BE2C (cell line): Measurements from ENCODE around the gene DAW1.
"Not testable (repeated sequence)": the region's sequence is repeated elsewhere in the genome, so short reads cannot be mapped to it uniquely, and the experiment has no call there.

ENCODE experiments used
- DNase-seq: peaks from one replicate; pipeline ENCODE4 v3.0.0-alpha.2; 2020
- H3K27me3 ChIP-seq: fragments of 250-450 bp; sonication (Bioruptor Pico); 2 replicates; pipeline ENCODE4 v1.5.1; 2020; ENCODE audit warnings: mild to moderate bottlenecking
- H3K36me3 ChIP-seq: fragments of 250-450 bp; sonication (Bioruptor Pico); 2 replicates; pipeline ENCODE4 v1.5.1; 2020; ENCODE audit warnings: mild to moderate bottlenecking
- H3K4me1 ChIP-seq: fragments of 250-450 bp; sonication (Bioruptor Pico); 2 replicates; pipeline ENCODE4 v1.5.1; 2020
- H3K4me3 ChIP-seq: 2 replicates; pipeline ENCODE4 v1.5.1; 2011; ENCODE audit warnings: low read depth, low read length
- H3K9me3 ChIP-seq: fragments of 250-450 bp; sonication (Bioruptor Pico); 2 replicates; pipeline ENCODE4 v1.5.1; 2020
- TF ChIP-seq, protein P1 (sequence below): IDR thresholded peaks from 2 replicates; pipeline ENCODE4 v1.5.1; 2012; ENCODE audit warnings: mild to moderate bottlenecking, low read depth, low read length

The DAW1 gene

DNA sequence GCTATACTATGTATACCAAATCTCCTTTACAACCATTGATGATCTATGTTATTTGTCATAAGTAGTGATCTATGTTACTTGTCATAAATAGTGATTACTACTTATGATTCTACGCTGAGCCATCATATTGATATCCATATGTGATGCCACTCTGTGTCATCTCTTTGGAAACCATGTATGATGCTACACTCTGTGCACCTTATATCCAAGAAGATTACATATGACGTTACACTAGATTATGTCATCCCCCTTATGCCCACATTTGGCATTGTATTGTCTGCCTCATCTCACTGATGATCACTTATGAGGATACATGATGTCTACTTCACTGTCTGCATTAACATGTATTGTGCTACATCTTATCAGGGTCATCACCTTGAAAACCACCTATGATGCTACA lies 42.9 kb downstream of the DAW1 start:
- no peaks in the 10 kb centered on the region for H3K4me1 ChIP-seq
- H3K4me3 ChIP-seq, result no peak overlapping the region
- no peaks in the 10 kb centered on the region for H3K27me3 ChIP-seq
- TF ChIP-seq, protein P1, sequence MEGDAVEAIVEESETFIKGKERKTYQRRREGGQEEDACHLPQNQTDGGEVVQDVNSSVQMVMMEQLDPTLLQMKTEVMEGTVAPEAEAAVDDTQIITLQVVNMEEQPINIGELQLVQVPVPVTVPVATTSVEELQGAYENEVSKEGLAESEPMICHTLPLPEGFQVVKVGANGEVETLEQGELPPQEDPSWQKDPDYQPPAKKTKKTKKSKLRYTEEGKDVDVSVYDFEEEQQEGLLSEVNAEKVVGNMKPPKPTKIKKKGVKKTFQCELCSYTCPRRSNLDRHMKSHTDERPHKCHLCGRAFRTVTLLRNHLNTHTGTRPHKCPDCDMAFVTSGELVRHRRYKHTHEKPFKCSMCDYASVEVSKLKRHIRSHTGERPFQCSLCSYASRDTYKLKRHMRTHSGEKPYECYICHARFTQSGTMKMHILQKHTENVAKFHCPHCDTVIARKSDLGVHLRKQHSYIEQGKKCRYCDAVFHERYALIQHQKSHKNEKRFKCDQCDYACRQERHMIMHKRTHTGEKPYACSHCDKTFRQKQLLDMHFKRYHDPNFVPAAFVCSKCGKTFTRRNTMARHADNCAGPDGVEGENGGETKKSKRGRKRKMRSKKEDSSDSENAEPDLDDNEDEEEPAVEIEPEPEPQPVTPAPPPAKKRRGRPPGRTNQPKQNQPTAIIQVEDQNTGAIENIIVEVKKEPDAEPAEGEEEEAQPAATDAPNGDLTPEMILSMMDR, result no peak
- no peaks in the 10 kb centered on the region for H3K36me3 ChIP-seq
- DNase-seq, result no peak
- no peaks in the 10 kb centered on the region for H3K9me3 ChIP-seq

DNA sequence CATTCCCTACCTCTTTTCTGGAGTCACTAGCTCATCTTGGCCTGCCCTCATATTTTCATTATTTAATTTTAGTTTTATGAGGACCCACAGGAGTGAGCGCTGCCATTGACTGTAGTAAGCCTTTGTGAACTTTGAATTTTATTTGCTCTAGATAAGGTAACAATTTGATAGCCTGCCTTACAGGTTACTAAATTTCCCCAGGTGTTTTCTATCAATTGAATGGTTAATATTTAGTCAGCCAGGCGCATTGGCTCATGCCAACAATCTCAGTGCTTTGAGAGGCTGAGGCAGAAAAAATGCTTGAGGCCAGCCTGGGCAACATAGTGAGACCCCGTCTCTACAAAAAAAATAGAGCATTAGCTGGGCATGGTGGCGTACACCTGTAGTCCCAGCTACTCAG lies 50.2 kb downstream of the DAW1 start:
- no peak for DNase-seq
- Histone ChIP-seq H3K4me1 (no peaks in the 10 kb centered on the region), H3K4me3 (no peak overlapping the region), H3K27me3 (no peaks in the 10 kb centered on the region), H3K36me3 (no peaks in the 10 kb centered on the region), H3K9me3 (no peaks in the 10 kb centered on the region; the same call in 1 of the 2 replicates)
- TF ChIP-seq, protein P1, result no peak

DNA sequence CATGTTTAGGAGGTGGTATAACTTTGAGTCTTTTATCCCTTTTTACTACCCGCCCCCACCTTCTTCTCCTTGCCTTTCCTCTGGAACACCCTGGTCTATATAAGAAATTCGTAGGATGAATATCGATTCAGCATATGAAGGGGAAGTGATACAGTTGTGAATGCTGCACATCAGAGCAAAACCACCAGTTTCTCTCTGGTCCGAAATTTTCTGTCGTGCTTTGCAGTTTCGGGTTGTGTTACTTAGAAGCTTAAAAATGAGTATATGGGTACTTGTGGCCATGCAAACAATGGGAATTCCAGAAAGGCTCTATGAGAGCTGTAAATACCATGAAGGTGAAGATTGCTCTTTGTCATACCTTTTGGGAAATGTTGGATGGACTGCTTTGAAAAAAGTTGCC lies 60.6 kb downstream of the DAW1 start:
- Histone ChIP-seq H3K27me3 (no peaks in the 10 kb centered on the region), H3K4me1 (no peaks in the 10 kb centered on the region), H3K9me3 (no peaks in the 10 kb centered on the region), H3K4me3 (no peak overlapping the region), H3K36me3 (no peaks in the 10 kb centered on the region)
- DNase-seq, result no peak
- TF ChIP-seq, protein P1, result no peak

DNA sequence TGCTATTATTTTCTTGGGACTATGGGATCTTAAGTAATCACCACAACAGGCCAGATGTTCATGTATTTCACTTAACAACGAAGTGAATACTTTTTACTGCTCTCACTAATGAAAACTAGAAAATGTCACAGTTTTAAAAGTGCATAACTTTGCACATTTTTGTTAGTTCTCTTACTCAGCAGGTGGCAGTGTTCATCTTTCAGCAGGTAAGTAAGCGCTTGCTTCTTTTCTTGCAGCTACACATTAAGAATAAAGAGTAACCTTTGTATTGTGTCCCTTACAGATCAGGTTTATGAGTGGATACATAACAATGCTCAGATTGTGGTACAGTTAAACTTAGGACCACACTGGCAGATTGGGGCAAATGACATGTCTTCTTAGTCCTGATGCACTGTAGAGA lies 61.0 kb downstream of the DAW1 start:
- no peaks in the 10 kb centered on the region for H3K27me3 ChIP-seq
- TF ChIP-seq, protein P1, result no peak

DNA sequence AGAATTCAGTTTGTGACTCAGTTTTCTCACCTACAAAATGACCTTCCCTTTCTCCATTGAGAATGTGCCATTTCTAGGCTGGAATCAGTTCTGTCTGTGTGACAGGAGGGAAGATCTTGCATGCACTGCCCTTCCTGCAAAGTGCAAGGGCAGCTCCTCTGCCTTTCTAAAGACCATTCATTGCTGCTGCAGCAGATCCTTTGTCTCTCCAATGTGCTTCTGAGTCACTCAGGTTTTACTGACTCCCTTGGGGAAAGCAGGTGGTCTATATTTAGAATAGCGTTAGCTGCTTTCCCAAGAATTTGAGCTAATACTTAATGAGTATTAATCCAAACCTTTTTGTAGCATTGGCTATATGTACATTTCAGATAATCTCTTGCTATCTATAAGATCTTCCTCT lies 62.5 kb downstream of the DAW1 start:
- no peak overlapping the region for H3K4me3 ChIP-seq
- no peaks in the 10 kb centered on the region for H3K36me3 ChIP-seq
- H3K4me1 ChIP-seq, result no peaks in the 10 kb centered on the region
- DNase-seq, result no peak
- no peaks in the 10 kb centered on the region for H3K27me3 ChIP-seq
- TF ChIP-seq, protein P1, result no peak
- no peaks in the 10 kb centered on the region for H3K9me3 ChIP-seq

More for the DNA sequence above, 61.0 kb downstream of the DAW1 start:
- Histone ChIP-seq H3K4me1 (no peaks in the 10 kb centered on the region), H3K9me3 (no peaks in the 10 kb centered on the region), H3K36me3 (no peaks in the 10 kb centered on the region), H3K4me3 (no peak overlapping the region)
- DNase-seq, result no peak

DNA sequence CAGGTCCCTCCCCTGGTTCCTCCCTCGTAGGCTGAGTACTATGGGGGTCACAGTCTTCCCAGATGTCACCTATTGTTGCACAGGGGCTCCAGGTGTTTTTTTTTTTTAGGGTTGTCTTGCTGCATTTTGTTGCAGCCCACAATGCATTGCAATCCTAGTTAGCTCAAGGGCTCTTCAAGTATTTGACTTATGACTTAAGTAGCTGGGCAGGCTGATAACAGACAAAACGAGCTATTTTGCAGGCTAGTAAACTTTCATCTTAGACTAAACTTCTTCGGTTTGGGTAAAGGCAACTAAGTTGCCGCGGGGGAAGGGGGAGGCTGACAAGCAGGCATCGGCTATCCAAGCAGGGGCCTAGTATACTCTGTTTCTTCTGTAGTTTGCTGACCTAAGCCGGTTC lies 64.8 kb downstream of the DAW1 start:
- H3K4me3 ChIP-seq, H3K36me3 ChIP-seq, H3K9me3 ChIP-seq, DNase-seq, H3K4me1 ChIP-seq, H3K27me3 ChIP-seq: not testable (repeated sequence)

DNA sequence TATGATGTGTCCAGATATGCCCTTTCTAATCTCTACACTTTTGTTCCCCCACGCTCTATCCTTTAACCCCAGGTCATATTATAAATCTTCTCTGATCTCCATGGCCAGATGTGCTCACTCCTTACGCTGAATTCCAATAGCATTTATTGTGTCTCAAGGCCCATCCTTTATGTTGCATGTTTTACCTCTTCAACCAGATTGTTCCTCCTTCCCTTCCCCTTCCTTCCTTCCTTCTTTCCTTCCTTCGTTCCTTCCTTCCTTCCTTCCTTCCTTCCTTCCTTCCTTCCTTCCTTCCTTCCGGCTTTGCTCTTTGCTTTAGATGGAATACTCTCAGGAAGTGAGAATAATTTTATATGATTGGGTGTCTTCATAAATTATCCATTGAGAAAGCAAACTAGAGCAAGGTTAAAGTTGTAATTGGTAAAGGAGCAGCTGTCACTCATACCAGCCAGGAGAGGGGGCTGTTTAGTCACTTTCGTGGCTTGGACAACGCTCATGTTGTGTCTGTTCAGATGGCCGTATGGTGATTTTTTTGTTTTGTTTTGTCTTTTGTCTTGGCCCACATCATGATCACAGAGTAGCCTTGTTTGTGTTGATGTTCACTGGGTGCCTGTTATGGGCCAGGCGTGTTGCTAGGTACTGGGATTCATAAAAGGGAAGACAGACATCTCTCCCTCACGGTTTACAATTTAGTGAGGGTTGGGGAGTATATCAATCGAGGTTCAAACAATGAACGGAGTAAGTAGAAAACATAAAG lies 68.0 kb downstream of the DAW1 start:
- TF ChIP-seq, protein P1, result peak; percentile 49
- Histone ChIP-seq H3K36me3 (no peaks in the 10 kb centered on the region), H3K9me3 (no peaks in the 10 kb centered on the region), H3K4me3 (no peak overlapping the region), H3K4me1 (no peaks in the 10 kb centered on the region), H3K27me3 (no peaks in the 10 kb centered on the region)
- peak; percentile 20 for DNase-seq
